Epithelial cell of prostate (primary cell): ENCODE data around the gene OTX1.
A peak's percentile ranks its signal among the peaks of the same experiment; 100 is the strongest.

ENCODE experiments used
- DNase-seq: peaks from one replicate; pipeline ENCODE4 v3.0.0-alpha.2; 2011; ENCODE audit warnings: low read depth, low spot score
- H3K27ac ChIP-seq: fragments of 450-650 bp; 2 replicates; pipeline ENCODE4 v1.5.1; 2017; ENCODE audit warnings: mild to moderate bottlenecking

The OTX1 gene

DNA sequence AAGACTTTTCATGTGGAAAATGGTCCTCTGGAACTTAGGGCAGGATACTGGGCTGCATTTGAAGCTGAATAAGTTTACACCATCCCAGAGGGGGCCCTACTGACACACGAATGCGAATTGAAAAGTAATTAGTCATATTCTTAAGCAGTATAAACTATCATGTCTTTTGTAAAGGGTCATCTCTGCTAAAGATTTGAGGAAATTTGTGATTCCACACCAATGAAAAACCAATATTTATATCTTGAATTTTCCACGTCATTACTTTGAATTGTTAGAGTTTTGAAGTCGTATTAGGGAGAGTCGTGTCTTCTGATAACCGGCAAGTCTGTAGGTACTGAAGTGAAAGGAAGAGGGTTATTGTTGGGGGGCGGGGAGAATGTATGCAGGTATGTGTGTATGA, 4.1 kb upstream of the OTX1 start:
- no peak for DNase-seq
- peak overlapping the region; percentile 62 for H3K27ac ChIP-seq

DNA sequence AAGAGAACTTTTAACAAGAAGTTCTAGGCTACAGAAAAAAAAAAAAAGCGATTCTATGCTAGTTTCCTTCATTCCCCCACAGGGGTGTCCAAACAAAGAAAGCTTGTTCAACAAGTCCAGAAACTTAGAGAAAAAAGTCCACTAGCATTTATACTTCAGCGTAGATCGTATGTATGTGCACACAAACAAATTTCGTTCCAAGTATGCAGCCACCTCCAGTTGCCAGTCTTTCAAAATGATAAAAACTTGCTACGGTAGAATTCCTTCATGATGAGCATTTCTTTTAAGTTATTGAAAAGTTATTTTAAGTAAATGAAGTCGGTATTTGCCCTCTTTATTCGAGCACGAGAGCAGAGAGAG, 3.7 kb upstream of the OTX1 start:
- no peak for DNase-seq
- peak overlapping the region; percentile 62 for H3K27ac ChIP-seq

DNA sequence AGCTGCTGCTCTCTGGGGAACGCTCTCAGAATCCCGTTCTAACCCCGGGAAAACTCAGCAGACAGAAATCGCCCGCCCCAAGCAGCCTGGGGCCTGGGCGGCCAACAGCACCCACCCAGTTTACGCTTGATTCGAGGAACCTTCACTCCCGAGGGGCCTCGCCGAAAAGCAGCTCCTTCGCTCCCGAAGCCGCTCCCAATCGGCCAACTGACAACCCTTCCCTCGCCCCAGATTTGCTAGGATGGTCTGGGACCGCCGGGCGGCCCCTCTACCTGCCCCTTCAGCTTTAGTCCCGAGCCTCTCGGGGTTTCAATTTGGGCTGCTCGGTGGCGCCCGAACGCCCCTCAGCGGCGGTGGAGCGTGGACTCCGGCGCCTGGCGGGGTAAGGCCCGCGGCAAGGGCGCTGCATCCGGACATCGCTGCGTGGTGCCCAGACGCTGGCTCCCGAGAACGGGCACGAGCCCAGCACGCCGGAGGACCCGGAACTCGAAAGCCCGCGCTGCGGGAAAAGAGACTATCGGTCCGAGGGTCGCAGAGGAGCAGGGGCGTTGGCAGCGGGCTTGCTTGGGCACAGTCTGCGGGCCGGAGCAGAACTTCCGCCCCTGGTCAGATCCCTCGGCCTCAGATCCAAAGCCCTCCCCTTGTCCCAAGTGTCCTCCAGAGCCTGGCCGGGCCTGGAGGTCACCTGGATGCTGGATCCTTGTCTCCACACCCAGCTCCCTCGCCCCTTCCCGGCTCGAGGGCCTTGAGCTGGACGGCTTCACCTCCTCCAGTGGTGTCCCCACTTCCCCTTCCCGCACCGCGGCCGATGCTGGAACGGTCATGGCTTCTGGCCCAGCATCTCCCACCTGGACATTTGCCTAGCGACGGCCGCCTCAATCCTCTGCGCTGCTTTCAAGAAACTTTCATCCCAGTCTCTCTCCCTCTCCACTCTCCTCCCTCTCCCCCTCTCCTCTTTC, 3.0 kb upstream of the OTX1 start:
- H3K27ac ChIP-seq, result peak overlapping the region; percentile 62
- DNase-seq, result no peak

DNA sequence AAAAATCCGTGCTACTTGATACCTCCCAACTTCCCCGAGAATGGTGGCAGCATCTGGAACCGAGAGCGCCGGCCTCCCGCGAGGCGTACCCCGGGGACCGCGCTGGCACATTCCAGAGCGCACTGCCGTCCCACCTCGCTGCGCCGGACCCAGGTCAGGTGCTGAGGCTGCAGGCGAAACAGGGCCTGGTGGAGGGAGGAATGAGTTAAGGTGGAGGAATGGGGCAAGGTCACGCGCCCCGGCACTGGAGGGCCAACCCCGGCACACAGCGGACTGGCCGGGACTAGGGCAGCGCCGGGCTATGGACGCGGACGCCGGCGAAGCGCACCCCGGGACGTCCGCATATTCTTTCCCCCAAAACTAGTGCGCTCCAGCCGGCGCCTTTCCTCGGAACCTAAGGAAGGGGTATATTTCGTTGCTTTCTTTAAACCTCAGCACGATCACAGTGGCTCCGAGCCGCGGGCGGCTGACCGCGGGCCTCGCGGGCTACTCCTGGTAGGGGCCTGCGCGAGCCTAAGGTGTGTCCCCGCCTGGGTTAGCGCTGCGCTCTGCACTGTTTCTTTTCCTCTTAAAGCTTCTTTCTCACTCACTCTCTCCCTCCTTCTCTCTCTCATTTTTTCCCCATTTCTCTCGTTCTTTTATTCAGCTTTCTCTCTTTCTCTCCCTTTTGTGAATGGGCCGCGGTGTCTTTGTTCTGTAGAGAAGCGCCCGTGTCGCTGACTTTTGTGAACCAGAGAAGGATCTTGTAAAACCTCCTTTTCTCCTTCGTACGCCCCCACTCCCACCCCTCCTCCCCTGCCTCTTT, 2.1 kb upstream of the OTX1 start:
- H3K27ac ChIP-seq, result peak overlapping the region; percentile 62
- no peak for DNase-seq

DNA sequence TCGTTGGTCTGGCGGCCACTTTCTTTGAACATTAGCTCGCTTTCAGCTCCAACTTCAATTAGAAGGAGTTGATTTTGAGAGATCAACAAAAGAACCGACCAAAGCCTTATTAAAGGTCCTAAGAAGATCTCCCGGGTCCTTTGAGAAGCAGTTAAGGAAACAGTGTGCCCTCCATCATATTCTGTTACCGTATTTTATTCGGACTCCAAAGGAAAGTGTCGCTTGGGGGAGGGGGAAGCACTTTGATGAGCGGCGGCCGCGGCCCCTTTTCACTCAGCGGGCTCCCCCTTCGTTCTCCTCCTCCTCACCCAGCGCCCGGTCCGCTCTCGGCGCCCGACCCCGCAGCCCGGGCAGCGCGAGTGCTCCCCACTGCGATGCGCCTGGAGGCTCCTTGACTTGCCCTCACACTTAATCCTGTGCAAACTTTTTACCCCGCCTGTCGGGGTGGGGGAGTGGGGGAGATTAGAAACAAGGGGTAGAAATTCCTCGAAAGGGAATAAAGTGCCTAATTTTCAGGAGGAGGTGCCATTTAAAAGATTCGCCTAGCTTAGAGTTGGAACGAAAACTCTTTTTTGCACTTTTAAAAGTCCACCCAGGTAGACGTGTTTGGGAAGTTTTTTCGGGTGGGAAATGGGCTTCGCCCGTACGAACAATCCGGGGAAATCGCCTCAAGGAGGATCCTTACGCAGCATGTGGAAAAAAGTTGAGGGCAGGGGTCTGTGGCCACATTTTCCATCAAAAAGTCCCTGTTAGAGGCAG, 1.2 kb upstream of the OTX1 start:
- no peak for DNase-seq
- peak overlapping the region; percentile 62 for H3K27ac ChIP-seq

DNA sequence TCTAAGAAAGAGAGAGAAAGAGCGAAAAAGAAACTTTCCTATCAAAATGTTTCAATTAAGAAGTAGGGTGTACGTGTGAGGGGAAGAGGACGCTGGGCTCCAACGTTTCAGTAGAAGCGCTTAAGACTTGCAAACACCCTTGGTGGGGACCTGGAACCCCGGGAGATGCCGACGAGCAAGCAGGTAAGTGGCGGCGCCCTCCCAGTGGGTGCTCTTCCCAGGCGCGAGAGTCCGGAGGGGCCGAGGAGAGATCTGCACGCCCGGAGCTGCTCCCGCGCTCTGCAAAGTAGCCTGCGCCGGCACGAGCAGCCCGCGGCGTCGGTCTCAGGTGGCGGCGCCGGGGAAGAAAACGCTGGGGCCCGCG, 678 bp upstream of the OTX1 start:
- DNase-seq, result no peak
- peak overlapping the region; percentile 62 for H3K27ac ChIP-seq

DNA sequence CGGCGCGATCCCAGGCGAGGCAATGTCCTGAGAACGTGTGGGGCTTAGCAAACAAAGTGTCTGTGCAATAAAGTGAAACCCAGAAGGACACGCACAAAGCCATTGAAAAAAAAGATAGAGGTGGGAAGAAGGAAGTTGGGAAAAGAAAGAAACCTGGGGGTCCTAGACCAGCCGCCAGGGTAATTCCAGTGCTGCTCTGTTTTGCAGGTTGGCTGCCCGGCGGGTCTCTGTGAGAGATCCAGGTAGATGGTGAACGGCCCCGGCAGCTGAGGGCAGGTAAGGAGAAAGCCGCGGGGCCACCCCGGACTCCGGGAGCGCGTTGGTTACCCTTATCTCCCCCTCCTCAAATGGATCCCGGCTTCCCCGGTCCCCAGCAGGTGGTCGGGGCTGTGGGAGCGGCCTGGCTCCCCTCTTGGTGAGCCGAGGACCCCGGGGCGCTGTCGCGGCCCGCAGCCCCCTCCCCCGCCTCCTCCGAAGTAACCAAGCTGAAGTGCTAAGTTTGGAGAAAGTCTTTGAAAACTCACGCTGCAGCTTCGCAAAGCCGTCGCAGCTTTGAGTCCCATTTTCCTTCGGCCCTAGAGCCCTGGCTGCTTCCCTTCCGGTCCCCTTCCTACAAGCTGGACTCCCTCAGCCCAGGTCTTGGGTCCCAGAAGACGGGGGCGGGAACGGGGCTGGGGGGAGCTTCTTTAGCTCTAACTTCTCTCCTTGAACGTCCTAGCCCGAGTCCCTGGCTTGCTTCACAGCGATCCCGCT, 588 bp downstream of the OTX1 start:
- H3K27ac ChIP-seq, result no peak overlapping the region
- DNase-seq, result no peak

DNA sequence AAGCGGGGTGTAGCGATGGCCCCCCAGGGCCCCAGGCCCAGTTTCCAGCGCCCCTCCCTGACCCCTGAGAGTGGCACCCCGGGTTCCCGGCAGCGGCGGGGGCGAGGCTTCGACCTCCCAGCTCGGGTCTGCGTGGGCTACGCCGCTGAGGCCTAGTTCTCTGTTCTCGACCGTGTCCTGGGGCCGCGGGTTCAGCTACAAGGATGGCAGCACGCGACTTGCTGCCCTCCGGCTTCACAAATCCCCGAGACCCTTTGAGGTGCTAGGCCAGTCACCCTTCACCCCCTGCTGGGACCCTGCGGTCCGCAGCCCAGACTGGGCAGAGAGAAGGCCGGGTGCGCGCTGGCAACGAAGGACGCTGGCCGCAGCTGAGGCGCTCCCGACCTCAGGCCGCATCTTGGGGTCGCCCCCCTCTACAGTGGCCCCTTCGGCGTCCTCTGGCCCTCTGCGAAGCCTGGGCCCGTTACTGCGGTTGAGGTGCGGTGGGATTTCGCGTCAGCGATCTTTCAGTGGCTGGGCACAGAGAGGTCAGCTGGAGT, 1.2 kb downstream of the OTX1 start:
- H3K27ac ChIP-seq, result no peak overlapping the region
- DNase-seq, result no peak

DNA sequence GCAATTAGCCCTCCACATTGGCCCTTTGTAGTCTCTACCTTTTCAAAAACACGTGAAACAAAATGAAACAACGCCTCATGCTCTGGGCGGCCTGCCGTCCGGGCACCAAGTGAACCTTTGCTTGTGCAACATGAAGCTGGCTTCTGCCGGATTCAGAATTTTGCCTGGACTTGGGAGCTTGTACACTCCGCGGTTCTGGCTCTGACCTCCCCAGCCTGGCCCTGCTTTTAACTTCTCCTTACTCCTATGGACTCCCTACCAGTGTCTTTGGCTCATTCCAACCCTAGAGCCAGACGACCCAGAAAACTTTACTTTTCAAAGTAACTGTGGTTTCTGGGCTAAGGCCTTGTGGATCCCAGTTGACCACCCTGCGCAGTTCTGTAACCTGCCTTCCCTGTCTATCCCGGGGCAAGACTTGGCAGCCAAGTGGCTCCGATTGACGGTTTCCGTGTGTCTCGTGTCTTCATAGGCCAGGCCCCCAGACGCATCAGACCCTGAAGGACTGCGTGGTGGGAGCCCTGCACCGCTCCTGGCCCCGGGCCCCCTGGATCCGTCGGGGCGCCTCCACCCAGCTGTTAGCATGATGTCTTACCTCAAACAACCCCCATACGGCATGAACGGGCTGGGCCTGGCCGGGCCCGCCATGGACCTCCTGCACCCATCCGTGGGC, 1.9 kb downstream of the OTX1 start:
- H3K27ac ChIP-seq, result no peak overlapping the region
- DNase-seq, result no peak

DNA sequence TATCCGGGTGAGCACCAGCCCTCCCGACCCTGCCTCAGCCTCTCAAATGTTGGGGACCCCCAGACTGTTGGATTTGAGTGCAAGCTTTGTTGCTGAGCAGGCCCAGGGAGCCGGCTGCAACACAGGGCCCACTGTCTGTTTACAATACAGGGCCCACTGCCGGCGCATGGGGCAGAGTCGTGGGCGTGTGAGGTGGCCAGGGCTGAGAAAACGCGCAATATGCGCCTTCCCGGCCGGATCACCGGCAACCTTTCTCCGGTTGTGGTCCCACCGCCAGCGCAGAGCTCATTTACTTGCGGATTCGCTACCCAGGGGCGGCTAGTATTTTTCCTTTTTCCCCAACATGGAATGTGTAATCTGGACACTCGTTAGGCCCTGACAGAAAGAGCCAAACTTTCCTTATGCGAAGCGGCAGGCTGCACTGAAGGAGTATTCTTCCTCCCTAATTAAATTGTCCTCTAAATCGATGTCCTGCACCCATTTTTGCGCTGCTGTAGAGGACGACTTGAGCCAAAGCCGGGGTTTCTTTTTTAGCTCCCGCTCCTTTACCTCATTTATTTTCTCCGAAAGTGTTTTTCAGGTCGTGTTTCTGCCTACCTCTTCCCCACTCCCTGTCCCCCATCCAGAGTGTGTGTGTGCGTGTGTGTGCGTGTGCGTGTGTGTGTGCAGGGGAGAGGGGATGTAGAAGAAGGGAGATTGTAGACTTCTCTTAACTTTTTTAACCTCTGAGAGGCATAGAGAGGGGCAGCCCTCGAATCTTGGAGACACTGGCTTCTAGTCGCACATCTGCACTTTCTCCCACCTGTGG, 2.7 kb downstream of the OTX1 start:
- DNase-seq, result no peak
- no peak overlapping the region for H3K27ac ChIP-seq

DNA sequence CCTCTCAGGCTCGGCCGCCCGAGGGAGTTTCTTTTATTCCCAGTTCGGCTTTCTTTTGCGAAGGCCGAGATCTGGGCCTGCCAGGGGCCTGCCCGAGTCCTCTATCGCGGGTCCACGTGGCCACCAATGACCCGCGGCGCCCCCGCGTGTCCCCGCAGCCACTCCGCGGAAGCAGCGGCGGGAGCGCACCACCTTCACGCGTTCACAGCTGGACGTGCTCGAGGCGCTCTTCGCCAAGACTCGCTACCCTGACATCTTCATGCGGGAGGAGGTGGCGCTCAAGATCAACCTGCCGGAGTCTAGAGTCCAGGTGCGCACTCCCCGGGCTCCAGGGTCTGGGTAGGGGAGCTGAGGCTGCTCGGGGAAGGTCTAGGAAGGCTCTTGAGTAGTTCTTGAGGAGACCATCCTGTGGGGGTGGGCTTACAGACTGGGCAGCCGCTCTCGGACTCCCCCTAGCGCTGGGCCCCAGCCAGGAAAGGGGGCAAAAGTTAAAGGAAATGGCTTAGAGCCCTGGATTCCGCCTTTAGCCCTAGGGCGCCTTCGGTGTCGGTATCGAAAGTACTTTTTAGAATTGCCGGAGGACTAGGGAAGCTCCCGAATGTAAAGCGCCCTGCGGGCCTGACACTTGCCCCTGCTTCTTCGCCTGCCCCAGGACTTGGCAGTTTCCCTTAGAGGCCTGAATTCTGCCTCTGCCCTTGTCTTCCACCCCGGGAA, 3.4 kb downstream of the OTX1 start:
- no peak for DNase-seq
- H3K27ac ChIP-seq, result no peak overlapping the region

DNA sequence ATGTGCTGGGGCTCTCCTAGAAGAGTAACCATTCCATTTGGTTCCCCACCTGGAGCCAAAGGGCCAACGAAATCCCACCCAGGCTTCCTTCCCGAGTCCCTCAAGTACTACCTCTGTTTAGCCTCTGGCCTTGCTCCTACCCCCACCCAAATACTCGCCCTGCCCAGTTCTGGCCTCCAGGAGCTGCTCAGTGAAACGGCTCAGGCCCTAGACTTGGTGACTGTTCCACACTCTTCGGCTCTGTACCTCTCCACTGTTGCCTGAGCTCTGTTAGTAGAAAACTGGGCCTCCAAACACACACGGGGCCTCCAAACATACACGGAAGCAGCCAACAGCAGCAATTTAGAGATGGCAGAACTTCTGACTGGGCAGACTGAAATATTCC, 4.2 kb downstream of the OTX1 start:
- DNase-seq, result no peak
- H3K27ac ChIP-seq, result no peak overlapping the region

DNA sequence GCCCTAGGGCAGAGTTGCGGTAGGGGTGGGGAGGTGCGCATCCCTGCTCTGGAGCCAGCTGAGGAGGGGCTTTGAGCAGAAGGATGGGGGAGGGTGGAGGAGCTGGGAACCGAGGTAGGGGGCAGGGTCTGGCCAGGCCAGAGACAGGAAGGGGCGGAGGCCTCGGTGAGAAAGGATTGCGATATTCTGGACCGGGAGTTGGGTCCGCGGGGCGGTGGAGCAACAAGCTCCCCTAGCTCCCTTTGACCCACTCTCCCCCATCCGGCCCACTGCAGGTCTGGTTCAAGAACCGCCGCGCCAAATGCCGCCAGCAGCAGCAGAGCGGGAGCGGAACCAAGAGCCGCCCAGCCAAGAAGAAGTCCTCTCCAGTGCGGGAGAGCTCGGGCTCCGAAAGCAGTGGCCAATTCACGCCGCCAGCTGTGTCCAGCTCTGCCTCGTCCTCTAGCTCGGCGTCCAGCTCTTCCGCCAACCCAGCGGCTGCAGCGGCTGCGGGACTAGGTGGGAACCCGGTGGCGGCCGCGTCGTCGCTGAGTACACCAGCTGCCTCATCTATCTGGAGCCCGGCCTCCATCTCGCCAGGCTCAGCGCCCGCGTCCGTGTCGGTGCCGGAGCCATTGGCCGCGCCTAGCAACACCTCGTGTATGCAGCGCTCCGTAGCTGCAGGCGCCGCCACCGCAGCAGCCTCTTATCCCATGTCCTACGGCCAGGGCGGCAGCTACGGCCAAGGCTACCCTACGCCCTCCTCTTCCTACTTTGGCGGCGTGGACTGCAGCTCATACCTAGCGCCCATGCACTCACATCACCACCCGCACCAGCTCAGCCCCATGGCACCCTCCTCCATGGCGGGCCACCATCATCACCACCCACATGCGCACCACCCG, 4.8 kb downstream of the OTX1 start:
- H3K27ac ChIP-seq, result no peak overlapping the region
- DNase-seq, result no peak

DNA sequence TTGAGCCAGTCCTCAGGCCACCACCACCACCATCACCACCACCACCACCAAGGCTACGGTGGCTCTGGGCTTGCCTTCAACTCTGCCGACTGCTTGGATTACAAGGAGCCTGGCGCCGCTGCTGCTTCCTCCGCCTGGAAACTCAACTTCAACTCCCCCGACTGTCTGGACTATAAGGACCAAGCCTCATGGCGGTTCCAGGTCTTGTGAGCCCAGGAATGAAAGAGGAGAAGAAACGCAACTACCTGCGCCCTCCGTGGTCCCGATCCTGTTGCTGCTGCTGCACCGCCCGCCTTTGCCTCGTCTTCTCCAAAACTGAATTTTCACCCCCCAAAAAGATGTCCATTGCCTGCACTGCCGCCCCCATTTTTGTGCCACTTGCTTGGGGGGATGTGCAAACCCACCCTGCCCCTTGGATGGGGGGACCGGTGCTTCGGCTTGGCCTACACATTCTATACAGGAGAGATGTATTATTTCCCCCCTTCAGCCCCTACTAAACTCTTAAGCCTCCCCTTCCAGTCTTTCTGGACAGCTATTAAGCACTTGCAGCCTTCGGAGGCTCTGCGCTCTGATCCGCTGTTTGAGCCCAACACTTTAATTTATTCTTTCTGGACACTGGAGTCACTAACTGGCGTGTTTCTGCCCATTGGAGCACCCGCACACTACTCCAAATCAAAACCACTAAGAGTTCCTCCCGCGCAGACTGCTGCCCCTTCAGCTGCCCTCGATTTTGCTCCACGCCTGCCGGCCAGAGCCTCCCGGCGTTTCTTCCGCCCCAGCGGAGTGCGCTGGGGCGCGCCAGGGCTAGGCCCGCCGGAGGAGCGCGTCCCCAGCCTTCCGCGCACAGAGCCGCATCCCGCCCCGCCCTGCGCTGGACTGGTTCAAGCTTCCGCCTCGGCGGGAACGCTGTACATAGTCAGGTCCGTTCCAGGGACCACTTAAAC, 5.7 kb downstream of the OTX1 start:
- no peak for DNase-seq
- no peak overlapping the region for H3K27ac ChIP-seq

DNA sequence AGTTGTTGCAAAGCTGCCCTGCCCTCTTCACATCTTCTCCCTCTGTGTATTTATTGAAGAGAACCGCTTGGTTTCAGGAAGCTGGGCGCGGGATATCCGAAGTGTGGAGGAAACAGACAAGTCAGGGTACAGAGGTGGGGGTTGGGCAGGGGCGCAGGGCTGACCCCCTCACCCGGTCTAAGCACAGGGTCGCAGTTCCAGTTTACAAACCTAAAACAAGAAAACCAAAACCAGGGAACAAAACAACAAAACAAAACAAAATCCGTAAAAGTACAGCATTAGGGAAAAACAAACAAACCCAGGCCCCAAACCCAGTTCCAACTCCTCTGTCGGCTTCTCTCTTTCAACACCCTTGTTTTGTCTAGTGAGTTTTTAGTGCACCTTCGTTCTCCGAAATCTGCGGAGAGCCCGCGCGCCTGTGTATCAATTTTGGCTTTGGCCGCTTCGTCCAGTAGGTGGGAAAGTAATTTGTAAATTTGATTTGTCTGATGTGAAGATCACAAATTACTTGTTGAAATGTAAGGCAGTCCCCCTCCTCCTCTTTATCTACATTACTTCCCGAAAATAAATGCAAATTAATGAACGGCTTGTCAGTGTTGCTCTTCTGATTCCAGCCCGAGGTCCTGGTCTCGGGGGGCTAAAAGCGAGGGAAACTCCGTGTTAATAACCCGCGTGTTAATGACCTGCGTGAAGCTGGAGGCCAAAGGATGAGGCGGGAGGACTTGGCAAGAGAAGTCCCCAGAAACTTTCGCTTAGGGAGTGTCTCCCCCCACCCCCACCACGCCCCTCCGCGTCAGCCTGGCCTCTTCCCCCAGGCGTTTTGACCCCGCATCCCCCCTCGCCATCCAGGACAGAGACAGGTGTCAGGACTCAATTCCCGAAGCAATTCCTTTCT, 6.9 kb downstream of the OTX1 start:
- no peak for DNase-seq

More for the DNA sequence above, 6.9 kb downstream of the OTX1 start:
- H3K27ac ChIP-seq, result no peak overlapping the region
